CD8-positive, alpha-beta memory T cell (primary cell): ENCODE measurements around the gene GEMIN5. TPM values are rescaled to one million over a fixed set of nuclear protein-coding genes. Genes with fewer than 3 reads are reported as not detected.

Source experiments
- CTCF ChIA-PET: fragments of 350-600 bp; sonication (Branson Sonifier 250); formaldehyde crosslinking; loops from one replicate; lab custom pipeline; 2021; ENCODE audit warnings: antibody characterized with exemption; lab: Charles Lee
- POLR2A ChIA-PET: fragments of 350-600 bp; sonication (Branson Sonifier 250); formaldehyde crosslinking; loops from one replicate; lab custom pipeline; 2021; ENCODE audit warnings: antibody characterized with exemption; lab: Charles Lee
- DNase-seq, 5 donors: peaks; one replicate each; pipeline versions ENCODE4 v3.0.0 to v3.0.0-alpha.2; 2020 to 2022; ENCODE audit warnings: mixed read lengths in 1 of 5
- H3K27ac ChIP-seq: one replicate; pipeline ENCODE4 v1.7.0; 2013; ENCODE audit warnings: low read depth, mild to moderate bottlenecking, low read length, moderate library complexity
- H3K27me3 ChIP-seq: 2 replicates; pipeline ENCODE4 v1.7.0; 2013; ENCODE audit warnings: low read length, mild to moderate bottlenecking; ENCODE audit not compliant: insufficient read depth, poor library complexity, severe bottlenecking
- H3K36me3 ChIP-seq: 2 replicates; pipeline ENCODE4 v1.7.0; 2013; ENCODE audit warnings: mild to moderate bottlenecking, low read length, moderate library complexity; ENCODE audit not compliant: insufficient read depth
- H3K4me1 ChIP-seq: 2 replicates; pipeline ENCODE4 v1.7.0; 2013; ENCODE audit warnings: mild to moderate bottlenecking, low read length, moderate library complexity; ENCODE audit not compliant: insufficient read depth
- H3K4me3 ChIP-seq: 2 replicates; pipeline ENCODE4 v1.7.0; 2013; ENCODE audit warnings: mild to moderate bottlenecking, low read length
- H3K9me3 ChIP-seq: 2 replicates; pipeline ENCODE4 v1.7.0; 2013; ENCODE audit warnings: mild to moderate bottlenecking, low read length
- H3K27ac Mint-ChIP-seq, 8 donors: one replicate each; pipeline ENCODE4 v1.8.0; 2020 to 2021; ENCODE audit warnings: mixed read lengths in 8 of 8, mild to moderate bottlenecking in 6 of 8, inconsistent platforms in 3 of 8, moderate library complexity in 3 of 8
- H3K27me3 Mint-ChIP-seq, 2 donors: one replicate each; pipeline ENCODE4 v1.8.0; 2020 to 2021; ENCODE audit warnings: mixed read lengths in 2 of 2, mild to moderate bottlenecking in 1 of 2, moderate library complexity in 1 of 2
- H3K36me3 Mint-ChIP-seq, 3 donors: one replicate each; pipeline ENCODE4 v1.8.0; 2020 to 2021; ENCODE audit warnings: mixed read lengths in 3 of 3, inconsistent platforms in 1 of 3, mild to moderate bottlenecking in 1 of 3
- H3K4me1 Mint-ChIP-seq, 3 donors: one replicate each; pipeline ENCODE4 v1.8.0; 2020 to 2021; ENCODE audit warnings: mixed read lengths in 3 of 3, inconsistent platforms in 1 of 3, mild to moderate bottlenecking in 1 of 3
- H3K4me3 Mint-ChIP-seq, 7 donors: one replicate each; pipeline ENCODE4 v1.8.0; 2020 to 2021; ENCODE audit warnings: mixed read lengths in 7 of 7, mild to moderate bottlenecking in 6 of 7, moderate library complexity in 4 of 7, inconsistent platforms in 2 of 7
- H3K9me3 Mint-ChIP-seq, 5 donors: one replicate each; pipeline ENCODE4 v1.8.0; 2020 to 2022; ENCODE audit warnings: mixed read lengths in 5 of 5, mild to moderate bottlenecking in 3 of 5, moderate library complexity in 2 of 5, inconsistent platforms in 1 of 5
- polyA plus RNA-seq: library from polyadenylated mRNA; unstranded; fragments of 300-500 nt; fragmentation: Illumina TruSeq; gene quantifications from one replicate; pipeline ENCODE4 v1.2.3, GENCODE V29; 2021
- total RNA-seq, 2 experiments: library from RNA; stranded (reverse); gene quantifications; one replicate each; pipeline ENCODE4 v1.2.3, GENCODE V29; 2021

GEMIN5 gene
- total and polyA plus RNA-seq, 3 experiments from 2014 or later = 10.8 to 45.2 (median 42.1) TPM

GRCh38 chr5:154956712-154957111 is 18.7 kb upstream of the GEMIN5 start:
- Mint-ChIP-seq H3K9me3 (no peaks in the 10 kb centered on the region), H3K4me1 (peaks cover 0 to 7% (median 4%) of the 10 kb centered on the region in 3 donors), H3K36me3 (peaks cover 6 to 64% (median 12%) of the 10 kb centered on the region in 3 donors), H3K27me3 (no peaks in the 10 kb centered on the region), H3K27ac (no peak overlapping the region), H3K4me3 (no peak overlapping the region)
- no peaks in the 10 kb centered on the region for H3K27me3 ChIP-seq
- no peak for DNase-seq
- H3K4me3 ChIP-seq = no peak overlapping the region
- no peak overlapping the region for H3K27ac ChIP-seq
- H3K9me3 ChIP-seq = no peaks in the 10 kb centered on the region
- POLR2A ChIA-PET = no interaction called here
- CTCF ChIA-PET = no interaction called here
- no peaks in the 10 kb centered on the region for H3K4me1 ChIP-seq
- peaks cover 25% of the 10 kb centered on the region for H3K36me3 ChIP-seq

DNA sequence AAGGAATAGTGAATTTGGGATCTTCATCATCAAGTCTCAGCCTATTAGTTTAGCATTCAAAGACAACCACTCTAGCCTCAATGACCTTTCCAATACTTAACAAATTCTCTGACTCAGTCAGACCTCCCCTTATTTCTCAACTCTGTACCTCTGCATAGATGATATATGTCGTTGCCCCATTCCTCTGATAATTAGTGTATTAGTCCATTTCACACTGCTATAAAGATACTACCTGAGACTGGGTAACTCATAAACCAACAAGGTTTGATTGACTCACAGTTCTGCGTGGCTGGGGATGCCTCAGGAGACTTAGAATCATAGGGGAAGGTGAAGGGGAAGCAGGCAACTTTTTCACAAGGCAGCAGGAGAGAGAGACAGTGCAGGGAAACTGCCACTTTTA is 11.8 kb upstream of the GEMIN5 start:
- Histone ChIP-seq H3K27me3 (no peaks in the 10 kb centered on the region), H3K4me3 (no peak overlapping the region), H3K9me3 (no peaks in the 10 kb centered on the region), H3K27ac (no peak overlapping the region), H3K36me3 (peaks cover 15% of the 10 kb centered on the region), H3K4me1 (peaks cover 3% of the 10 kb centered on the region)
- no peak overlapping the region for H3K4me3 Mint-ChIP-seq
- peaks cover 0 to 48% (median 8%) of the 10 kb centered on the region in 3 donors for H3K36me3 Mint-ChIP-seq
- no peaks in the 10 kb centered on the region for H3K9me3 Mint-ChIP-seq
- peaks cover 31 to 46% (median 38%) of the 10 kb centered on the region in 3 donors for H3K4me1 Mint-ChIP-seq
- peak overlapping the region in 3 of 8 donors; percentile 12 to 42 (median 15) for H3K27ac Mint-ChIP-seq
- ChIA-PET POLR2A (no interaction called here), CTCF (no interaction called here)
- no peak for DNase-seq
- no peaks in the 10 kb centered on the region for H3K27me3 Mint-ChIP-seq

- Histone ChIP-seq H3K4me1 (peaks cover 3% of the 10 kb centered on the region), H3K27ac (no peak overlapping the region), H3K4me3 (no peak overlapping the region), H3K36me3 (peaks cover 15% of the 10 kb centered on the region), H3K9me3 (no peaks in the 10 kb centered on the region), H3K27me3 (no peaks in the 10 kb centered on the region)
- Mint-ChIP-seq H3K36me3 (peaks cover 0 to 45% (median 7%) of the 10 kb centered on the region in 3 donors), H3K4me1 (peaks cover 30 to 46% (median 38%) of the 10 kb centered on the region in 3 donors), H3K9me3 (no peaks in the 10 kb centered on the region), H3K4me3 (no peak overlapping the region), H3K27me3 (no peaks in the 10 kb centered on the region), H3K27ac (no peak overlapping the region)
- POLR2A ChIA-PET = no interaction called here
- no peak for DNase-seq
- CTCF ChIA-PET = no interaction called here
Observed at GRCh38 chr5:154948313-154948712, 10.3 kb upstream of the GEMIN5 start.

GRCh38 chr5:154947778-154948177 is 9.8 kb upstream of the GEMIN5 start:
- no peak for DNase-seq
- Histone ChIP-seq H3K36me3 (peaks cover 15% of the 10 kb centered on the region), H3K9me3 (no peaks in the 10 kb centered on the region), H3K4me3 (no peak overlapping the region), H3K27ac (no peak overlapping the region), H3K4me1 (peaks cover 7% of the 10 kb centered on the region), H3K27me3 (no peaks in the 10 kb centered on the region)
- H3K27ac Mint-ChIP-seq = peak overlapping the region in 1 of 8 donors; percentile 44
- H3K27me3 Mint-ChIP-seq = no peaks in the 10 kb centered on the region
- no peaks in the 10 kb centered on the region for H3K9me3 Mint-ChIP-seq
- CTCF ChIA-PET = no interaction called here
- H3K4me1 Mint-ChIP-seq = peaks cover 33 to 52% (median 43%) of the 10 kb centered on the region in 3 donors
- H3K36me3 Mint-ChIP-seq = peaks cover 0 to 46% (median 7%) of the 10 kb centered on the region in 3 donors
- no peak overlapping the region for H3K4me3 Mint-ChIP-seq
- POLR2A ChIA-PET = no interaction called here

DNA sequence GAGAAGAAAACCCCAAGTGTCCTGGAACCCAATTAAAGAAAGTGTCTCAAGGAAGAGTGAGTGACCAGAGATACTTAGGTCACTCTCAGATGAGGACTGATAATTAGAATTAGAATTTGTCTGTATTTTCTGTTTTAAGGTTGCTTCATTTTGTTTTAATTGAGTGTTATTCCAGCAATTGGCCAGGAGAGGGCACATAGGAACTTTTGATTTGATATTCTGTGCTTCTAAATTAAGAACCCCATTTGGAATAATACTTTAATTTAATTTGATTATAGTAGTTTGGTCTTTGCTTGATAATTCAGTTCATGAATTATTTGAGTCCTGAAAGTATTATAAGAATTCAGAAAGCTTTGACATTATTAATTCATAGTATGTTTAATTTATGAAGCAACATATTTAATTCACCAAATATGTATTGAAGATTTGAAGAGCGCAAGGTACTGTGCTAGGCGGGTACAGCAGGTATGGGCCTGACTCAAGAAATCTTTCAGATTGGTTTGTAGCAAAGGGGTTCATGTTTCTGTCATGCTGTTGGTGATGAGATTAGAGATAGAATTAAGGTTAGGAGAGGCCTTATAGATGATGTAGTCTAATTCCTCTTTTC is 7.8 kb upstream of the GEMIN5 start:
- peaks cover 21% of the 10 kb centered on the region for H3K4me1 ChIP-seq
- peaks cover 0 to 1% (median 0%) of the 10 kb centered on the region in 5 donors for H3K9me3 Mint-ChIP-seq
- POLR2A ChIA-PET = no interaction called here
- no peaks in the 10 kb centered on the region for H3K9me3 ChIP-seq
- H3K27me3 ChIP-seq = no peaks in the 10 kb centered on the region
- peaks cover 0 to 3% of the 10 kb centered on the region in 2 donors for H3K27me3 Mint-ChIP-seq
- H3K36me3 Mint-ChIP-seq = peaks cover 0 to 42% (median 7%) of the 10 kb centered on the region in 3 donors
- H3K4me1 Mint-ChIP-seq = peaks cover 45 to 66% (median 56%) of the 10 kb centered on the region in 3 donors
- DNase-seq = peak in 2 of 5 donors; percentile 9 to 11
- H3K4me3 Mint-ChIP-seq = no peak overlapping the region
- peaks cover 14% of the 10 kb centered on the region for H3K36me3 ChIP-seq
- H3K27ac Mint-ChIP-seq = peak overlapping the region in 1 of 8 donors; percentile 13
- H3K27ac ChIP-seq = no peak overlapping the region
- H3K4me3 ChIP-seq = no peak overlapping the region
- CTCF ChIA-PET = no interaction called here

DNA sequence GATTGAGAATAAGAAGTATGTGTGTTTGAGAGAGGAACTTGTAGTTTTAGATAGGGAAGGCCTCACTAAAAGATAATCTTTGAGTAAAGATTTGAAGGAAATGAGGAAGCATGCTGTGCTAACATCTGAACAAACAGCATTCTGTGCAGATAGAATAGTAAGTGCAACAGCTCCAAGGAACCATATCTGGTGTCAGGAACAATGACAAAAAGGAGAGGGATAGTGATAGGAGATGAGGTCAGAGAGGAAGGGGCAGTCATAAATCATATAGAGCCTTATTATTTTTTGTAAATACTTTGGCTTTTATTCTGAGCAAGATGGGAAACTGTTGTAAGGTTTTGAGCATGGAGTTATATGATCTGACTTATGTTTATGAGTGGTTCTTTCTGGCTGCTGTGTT is 6.7 kb upstream of the GEMIN5 start:
- no peak for DNase-seq
- no peaks in the 10 kb centered on the region for H3K27me3 ChIP-seq
- peaks cover 0 to 1% (median 0%) of the 10 kb centered on the region in 5 donors for H3K9me3 Mint-ChIP-seq
- H3K4me1 Mint-ChIP-seq = peaks cover 42 to 65% (median 55%) of the 10 kb centered on the region in 3 donors
- H3K4me3 Mint-ChIP-seq = no peak overlapping the region
- H3K27ac Mint-ChIP-seq = no peak overlapping the region
- peaks cover 0 to 3% of the 10 kb centered on the region in 2 donors for H3K27me3 Mint-ChIP-seq
- peaks cover 25% of the 10 kb centered on the region for H3K4me1 ChIP-seq
- peaks cover 0 to 33% (median 7%) of the 10 kb centered on the region in 3 donors for H3K36me3 Mint-ChIP-seq
- no peak overlapping the region for H3K27ac ChIP-seq
- ChIA-PET POLR2A (no interaction called here), CTCF (no interaction called here)
- peaks cover 8% of the 10 kb centered on the region for H3K36me3 ChIP-seq
- H3K4me3 ChIP-seq = no peak overlapping the region
- no peaks in the 10 kb centered on the region for H3K9me3 ChIP-seq

GRCh38 chr5:154943527-154943926 is 5.5 kb upstream of the GEMIN5 start:
- peaks cover 0 to 24% (median 2%) of the 10 kb centered on the region in 3 donors for H3K36me3 Mint-ChIP-seq
- ChIA-PET CTCF (no interaction called here), POLR2A (no interaction called here)
- Histone ChIP-seq H3K27me3 (no peaks in the 10 kb centered on the region), H3K27ac (no peak overlapping the region), H3K4me3 (no peak overlapping the region), H3K9me3 (no peaks in the 10 kb centered on the region), H3K4me1 (peaks cover 25% of the 10 kb centered on the region), H3K36me3 (peaks cover 8% of the 10 kb centered on the region)
- H3K9me3 Mint-ChIP-seq = peaks cover 0 to 1% (median 0%) of the 10 kb centered on the region in 5 donors
- H3K4me1 Mint-ChIP-seq = peaks cover 38 to 61% (median 50%) of the 10 kb centered on the region in 3 donors
- H3K4me3 Mint-ChIP-seq = peak overlapping the region in 2 of 7 donors; percentile 48 to 83
- no peak for DNase-seq
- H3K27me3 Mint-ChIP-seq = peaks cover 0 to 3% of the 10 kb centered on the region in 2 donors
- peak overlapping the region in 2 of 8 donors; percentile 40 to 70 for H3K27ac Mint-ChIP-seq

GRCh38 chr5:154940772-154941620 is 3.0 kb upstream of the GEMIN5 start, which contains the start of gene MRPL22:
Gene MRPL22, plus strand, starts transcription at chr5:154941073. Its CDS starts 38 bp downstream, at chr5:154941111.
- Histone ChIP-seq H3K27me3 (no peaks in the 10 kb centered on the region), H3K4me1 (peaks cover 38% of the 10 kb centered on the region), H3K36me3 (no peaks in the 10 kb centered on the region), H3K9me3 (no peaks in the 10 kb centered on the region), H3K27ac (peak within 1 kb of the TSS; percentile 74), H3K4me3 (peak within 1 kb of the TSS; percentile 92)
- ChIA-PET POLR2A (interaction anchor here (0.9 kb wide), 1 partner anchor 12 kb away, joined by 9 read pairs; no protein-coding TSS in a partner anchor), CTCF (no interaction called here)
- peaks cover 0 to 3% of the 10 kb centered on the region in 2 donors for H3K27me3 Mint-ChIP-seq
- peak within 1 kb of the TSS; percentile 95 to 99 (median 98) for H3K27ac Mint-ChIP-seq
- peaks cover 43 to 62% (median 58%) of the 10 kb centered on the region in 3 donors for H3K4me1 Mint-ChIP-seq
- DNase-seq = peak; percentile 88 to 96 (median 92)
- peak within 1 kb of the TSS; percentile 95 to 100 (median 99) for H3K4me3 Mint-ChIP-seq
- peaks cover 0 to 1% (median 0%) of the 10 kb centered on the region in 5 donors for H3K9me3 Mint-ChIP-seq
- peaks cover 0 to 16% (median 0%) of the 10 kb centered on the region in 3 donors for H3K36me3 Mint-ChIP-seq
